H1 (cell line): ENCODE data around the gene TPM2. TPM values are rescaled to one million over a fixed set of nuclear protein-coding genes. Genes with fewer than 3 reads are reported as not detected.

Source experiments
- TEAD4 ChIP-seq: IDR thresholded peaks from 2 replicates; pipeline ENCODE4 v1.6.1; 2012; ENCODE audit warnings: low read depth, low read length, inconsistent platforms, mixed read lengths
- polyA plus RNA-seq, 7 experiments: library from polyadenylated mRNA; depleted of rRNA in 3 of 7; stranded (reverse) in 5 of 7; unstranded in 2 of 7; fragments of >200 nt in 5 of 7; fragments of 200-250 nt in 2 of 7; gene quantifications; 1 replicate in 5 of 7; 2 replicates in 1 of 7; 4 replicates in 1 of 7; pipeline versions ENCODE4 v1.2.1 to v1.2.3, GENCODE V29; 2011 to 2013; ENCODE audit warnings: missing spikeins in 2 of 7, mixed read lengths in 2 of 7
- total RNA-seq: library from RNA; stranded (reverse); fragmentation: NEBNext Ultra II Directional; extraction: Animal tissue kit (Norgen Biotek cat#: 25700); gene quantifications from 2 replicates; pipeline ENCODE4 v1.2.1, GENCODE V29; 2021

TPM2 gene
- total and polyA plus RNA-seq, 2 of the 8 experiments (the other 6 are each of a cell fraction or from before 2014, with no cell fraction given): 62.5 to 181 TPM

DNA sequence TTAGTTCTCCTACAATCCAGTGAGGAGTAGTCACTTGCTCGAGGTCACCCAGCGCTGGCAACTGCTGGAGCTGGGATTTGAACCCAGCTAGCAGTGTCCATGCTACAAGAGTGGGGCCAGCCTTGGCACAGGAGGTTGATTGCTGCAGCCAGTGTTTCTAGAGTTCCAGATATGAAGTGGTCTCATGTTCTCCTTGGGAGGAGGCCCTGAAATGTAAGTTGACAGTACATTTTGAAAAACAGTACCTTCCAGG is 30.8 kb downstream of the TPM2 start (continued):
- no peak for TF ChIP-seq TEAD4
